Skin of body (tissue), 2 donors: ENCODE results near the gene SPDL1. TPM values are rescaled to one million over a fixed set of nuclear protein-coding genes. Genes with fewer than 3 reads are reported as not detected.
"Not testable (repeated sequence)": the region's sequence is repeated elsewhere in the genome, so short reads cannot be mapped to it uniquely, and the experiment has no call there.

Experiments used
- DNase-seq: peaks from one replicate; lab custom pipeline; 2025; lab: John Stamatoyannopoulos, UW
- total RNA-seq: library from RNA; depleted of rRNA; stranded (reverse); fragments of >200 nt; gene quantifications from one replicate; pipeline ENCODE4 v1.2.3, GENCODE V29; 2014

SPDL1 gene
- total RNA-seq, 1 donor from 2014 or later: 10.3 TPM

- no peak for DNase-seq
These were observed 12.2 kb upstream of the SPDL1 start for GRCh38 chr5:169571355-169571754.

DNA sequence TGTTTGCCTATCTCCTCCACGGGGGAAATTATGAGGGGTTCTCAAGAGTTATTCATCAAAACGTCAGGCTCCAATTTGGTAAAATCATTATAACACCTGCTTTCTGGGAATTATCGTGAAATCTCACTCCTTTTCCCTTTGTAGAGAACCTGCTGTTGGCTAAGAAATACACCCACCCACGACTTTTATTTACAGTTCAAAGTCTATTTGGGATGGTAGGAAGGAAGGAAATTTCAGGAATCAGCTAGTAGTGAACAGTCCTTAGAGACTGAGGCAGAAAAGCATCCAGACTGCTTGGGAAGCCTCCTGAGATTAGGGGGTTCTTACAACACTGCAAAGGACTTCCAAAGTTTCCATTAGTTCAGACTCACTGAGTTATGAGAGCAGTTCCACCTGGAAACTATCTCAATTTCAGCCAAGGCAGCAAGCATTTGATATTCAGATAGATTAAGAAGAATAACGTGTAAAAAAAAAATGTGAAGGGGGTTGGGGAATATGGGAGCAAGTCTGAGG lies 9.4 kb upstream of the SPDL1 start:
- DNase-seq: no peak

DNA sequence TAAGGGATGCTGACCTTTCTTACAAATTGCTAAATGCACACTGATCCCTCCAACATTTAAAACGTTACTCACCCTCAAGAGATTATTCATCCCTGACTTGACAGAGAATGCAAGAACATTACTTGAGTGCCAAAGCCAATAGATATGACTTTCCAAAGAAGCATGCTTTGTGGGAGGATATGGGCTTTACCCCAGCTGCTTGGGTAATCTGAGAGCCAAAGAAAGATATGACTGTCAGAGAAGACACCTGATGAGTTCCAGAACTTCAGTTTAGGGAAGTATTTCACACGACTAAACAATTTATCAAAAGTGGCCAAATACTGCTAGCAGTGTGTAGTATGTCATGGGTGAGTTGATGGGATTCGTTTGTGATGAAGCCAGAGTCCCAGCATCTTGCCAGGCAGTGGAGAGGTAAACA lies 7.4 kb upstream of the SPDL1 start:
- no peak for DNase-seq

DNA sequence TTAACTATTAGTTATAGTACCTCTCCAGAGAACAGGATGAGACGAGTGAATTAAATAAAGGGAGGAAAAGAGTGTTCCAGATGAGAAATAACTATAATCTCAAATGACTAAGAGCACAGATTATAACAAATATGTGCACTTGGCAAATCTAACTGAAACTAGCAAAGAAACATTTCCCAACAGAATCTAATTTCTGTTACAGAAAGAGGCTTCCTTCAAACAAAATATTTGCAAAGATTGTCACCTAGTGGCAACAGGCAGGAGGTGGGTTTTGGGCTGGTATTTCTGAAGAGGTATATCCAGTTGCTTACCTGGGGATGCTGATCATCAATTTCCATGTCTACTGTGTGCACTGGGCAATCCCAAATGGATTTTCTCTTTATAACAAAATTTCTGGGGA lies 5.6 kb upstream of the SPDL1 start:
- peak; percentile 23 for DNase-seq

DNA sequence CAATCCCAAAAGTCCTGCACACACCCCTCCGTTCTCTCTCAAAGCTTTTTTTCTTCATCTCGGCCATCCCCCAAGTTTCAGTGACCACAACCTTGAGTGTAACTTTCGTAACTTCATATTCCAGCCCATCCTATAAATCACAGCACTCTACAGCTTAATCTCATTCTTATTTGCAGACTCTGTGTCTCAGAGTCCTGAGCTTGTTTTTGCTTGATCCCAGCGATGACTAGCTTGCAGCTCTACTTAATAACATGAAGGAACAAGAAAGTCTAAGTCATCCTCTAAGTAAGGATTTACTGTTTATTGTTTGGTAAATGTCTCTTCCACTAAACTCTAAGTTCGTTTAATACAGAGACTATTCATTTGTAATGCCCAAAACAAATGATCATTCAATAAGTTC lies 2.6 kb upstream of the SPDL1 start:
- no peak for DNase-seq

DNA sequence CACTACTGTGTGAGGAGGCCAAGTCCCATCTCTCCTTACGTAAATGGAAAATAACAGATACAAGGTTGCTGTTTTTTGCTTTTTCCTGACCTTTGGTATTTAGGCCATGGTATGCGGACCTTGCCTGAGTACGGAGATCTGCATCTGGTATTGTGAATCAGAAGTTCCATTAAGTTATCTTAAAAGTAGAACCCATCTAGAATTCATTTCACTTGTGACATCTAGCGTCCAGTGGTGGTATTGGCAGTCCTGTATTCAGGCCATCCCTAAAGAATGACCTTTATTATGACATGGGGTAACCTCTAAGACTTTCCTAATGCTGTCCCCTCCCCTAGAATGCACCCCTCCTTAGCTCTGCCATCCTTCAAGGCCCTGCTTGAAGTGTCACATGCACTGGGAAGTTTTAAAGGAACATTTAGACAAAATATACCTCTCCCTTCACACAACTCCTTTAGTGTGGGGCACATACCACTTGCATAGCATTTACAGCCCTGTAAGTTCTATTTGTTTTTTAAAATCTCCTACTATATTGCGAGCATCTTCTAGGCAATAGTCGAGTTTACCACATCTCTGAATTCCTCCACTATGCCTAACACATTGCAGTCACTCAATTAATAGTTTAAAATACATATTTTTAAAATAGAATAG lies 1.9 kb upstream of the SPDL1 start:
- DNase-seq: peak; percentile 72

DNA sequence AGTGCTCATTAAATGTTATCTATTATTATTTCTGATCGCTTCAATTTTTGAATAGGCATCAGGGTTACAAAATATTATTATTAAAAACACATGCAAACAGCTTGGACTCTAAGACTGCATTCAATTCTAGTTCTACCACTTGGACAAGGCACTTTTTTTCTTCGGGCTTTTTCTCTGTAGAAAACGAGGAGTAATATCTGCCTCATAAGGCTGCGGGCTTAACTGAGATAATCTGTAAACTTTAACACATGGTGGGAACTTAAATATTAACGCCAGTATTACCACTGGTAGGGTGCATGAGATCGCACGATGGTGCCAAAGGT lies 511 bp upstream of the SPDL1 start:
- DNase-seq: no peak

GRCh38 chr5:169584998-169585451 lies 1.5 kb downstream of the SPDL1 start:
- no peak for DNase-seq

- DNase-seq: no peak
These were observed 7.0 kb downstream of the SPDL1 start for GRCh38 chr5:169590602-169591001.

GRCh38 chr5:169591636-169592035 lies 8.1 kb downstream of the SPDL1 start:
- DNase-seq: no peak

GRCh38 chr5:169592937-169593650 lies 9.5 kb downstream of the SPDL1 start:
- no peak for DNase-seq

DNA sequence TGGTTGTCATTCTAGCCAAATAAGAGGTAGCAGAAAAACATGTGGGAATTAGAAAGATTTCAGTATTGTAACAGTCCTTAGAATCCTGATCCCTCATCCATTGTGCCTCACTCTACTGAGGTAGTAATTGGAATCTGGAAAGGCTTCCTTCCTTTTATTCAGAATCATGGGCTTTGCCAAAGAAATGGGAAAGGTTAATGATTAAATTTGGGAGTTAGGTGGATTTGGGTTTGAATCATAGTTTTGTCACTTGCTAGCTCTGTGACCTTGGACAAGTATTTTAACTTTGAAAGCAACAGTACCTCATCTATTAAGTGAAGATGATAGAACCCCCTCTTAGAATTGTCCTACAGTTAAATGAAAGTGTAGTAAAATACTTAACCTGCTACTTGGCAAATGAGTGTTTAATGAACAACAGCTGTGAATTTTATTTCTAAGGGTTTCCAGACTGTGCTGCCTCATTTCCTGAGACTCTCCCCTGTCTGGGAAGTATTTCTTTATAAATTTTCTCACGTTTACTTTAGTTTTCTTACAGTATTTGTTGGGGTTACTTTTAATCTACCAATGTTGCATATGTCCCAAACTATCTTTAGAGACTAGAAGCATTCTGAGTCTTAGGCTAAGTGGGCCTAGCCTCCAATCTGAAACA lies 11.7 kb downstream of the SPDL1 start:
- no peak for DNase-seq

DNA sequence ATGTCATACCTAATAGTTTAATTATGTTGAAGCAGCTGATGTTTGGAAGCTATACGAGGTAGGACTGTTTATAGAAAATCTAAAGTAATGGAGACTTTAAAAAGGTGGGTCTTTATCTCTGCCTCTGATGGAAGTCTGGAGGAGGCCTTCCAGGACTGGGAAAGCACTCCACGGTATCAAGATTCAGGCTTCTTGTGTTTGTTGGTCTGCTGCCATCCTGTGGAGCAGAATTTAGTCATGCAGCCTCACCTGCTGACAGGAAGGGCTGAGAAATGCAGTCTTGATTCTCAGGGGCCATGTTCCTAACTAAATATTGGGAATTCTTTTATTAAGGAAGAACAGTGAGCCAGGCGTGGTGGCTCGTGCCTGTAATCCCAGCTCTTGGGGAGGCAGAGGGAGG lies 15.9 kb downstream of the SPDL1 start:
- DNase-seq: no peak

DNA sequence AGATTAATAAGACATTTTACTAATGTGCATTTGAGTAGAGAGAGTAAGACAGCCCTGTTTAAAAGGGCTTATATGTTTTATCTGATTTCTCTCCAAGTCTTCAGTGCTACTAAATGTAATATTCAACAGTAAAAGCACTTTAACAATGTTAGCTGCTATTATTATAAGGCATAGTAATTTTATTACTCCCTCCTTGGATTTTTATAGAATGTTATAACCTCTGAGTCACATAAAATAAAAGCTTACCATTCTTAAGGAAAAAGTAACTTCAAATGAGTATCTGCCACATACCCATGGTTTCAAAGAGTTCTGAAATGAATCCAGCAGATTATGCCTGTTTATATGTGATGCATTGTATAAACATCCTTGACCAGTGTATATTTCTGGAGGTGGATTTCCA lies 19.0 kb downstream of the SPDL1 start:
- no peak for DNase-seq

DNA sequence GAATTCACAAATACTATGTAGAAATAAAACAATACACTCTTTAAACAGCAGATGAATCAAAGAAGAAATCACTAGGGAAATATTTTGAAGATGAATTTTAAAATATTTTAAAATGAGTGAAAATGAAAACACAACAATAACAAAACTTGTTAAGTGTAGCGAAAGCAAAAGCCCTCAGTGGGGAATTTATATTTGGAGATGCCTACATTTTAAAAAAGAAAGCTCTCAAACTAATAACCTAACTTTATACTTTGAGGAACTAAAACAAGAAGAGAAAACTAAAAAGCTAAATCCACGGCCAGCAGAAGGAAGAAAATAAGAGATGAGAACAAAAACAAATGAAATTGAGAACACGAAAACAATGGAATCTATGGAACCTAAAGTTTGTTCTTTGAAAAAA lies 22.7 kb downstream of the SPDL1 start:
- no peak for DNase-seq

DNA sequence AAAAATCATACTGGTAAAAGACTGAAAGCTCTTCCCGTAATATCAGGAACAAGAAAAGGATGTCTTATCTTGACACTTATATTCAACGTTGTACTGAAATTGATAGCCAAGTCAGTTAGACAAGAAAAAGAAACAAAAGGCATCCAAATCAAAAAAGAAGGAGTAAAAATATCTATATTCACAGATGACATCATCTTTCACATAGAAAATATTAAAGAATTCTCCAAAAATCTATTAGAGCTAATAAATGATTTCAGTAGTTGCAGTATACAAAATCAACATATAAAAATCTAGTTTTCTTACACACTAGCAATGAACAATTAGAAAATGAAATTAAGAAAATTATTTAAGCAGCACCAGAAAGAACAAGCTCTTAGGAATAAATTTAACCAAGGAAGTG lies 24.3 kb downstream of the SPDL1 start:
- no peak for DNase-seq

DNA sequence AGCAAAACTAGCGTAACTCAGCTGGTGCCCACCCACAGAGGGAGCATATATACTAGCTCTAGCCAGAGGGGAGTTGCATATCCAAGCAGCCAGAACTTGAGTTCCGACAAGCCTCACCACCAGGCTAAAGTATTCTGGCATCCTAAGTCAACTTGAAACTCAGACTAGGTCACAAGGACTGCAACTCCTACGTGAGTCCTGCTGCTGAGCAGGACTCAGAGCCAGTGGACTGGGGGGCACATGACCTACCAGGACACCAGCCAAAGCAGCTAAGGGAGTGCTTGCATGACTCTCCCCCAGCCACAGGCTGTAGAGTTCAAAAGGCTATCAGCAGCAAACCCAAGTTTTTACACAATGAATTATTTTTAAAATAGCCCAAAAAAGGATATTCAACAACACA lies 26.1 kb downstream of the SPDL1 start:
- no peak for DNase-seq

DNA sequence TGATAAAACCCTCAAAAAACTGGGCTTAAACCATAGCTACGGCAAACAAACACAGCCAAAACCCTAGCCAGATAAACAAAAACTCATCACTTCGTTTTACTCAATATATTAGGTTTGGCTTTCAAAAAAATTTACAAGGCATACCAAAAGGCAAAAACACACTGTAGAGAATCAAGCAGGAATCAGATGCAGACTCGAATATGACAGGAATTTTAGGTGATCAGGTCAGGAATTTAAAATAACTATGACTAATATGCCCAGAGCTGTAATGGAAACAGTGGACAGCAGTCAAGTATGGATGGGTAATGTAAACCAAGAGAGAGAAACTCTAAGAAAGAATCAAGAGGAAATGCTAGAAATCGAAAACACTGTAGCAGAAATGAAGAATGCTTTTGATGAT lies 27.0 kb downstream of the SPDL1 start:
- DNase-seq: no peak

DNA sequence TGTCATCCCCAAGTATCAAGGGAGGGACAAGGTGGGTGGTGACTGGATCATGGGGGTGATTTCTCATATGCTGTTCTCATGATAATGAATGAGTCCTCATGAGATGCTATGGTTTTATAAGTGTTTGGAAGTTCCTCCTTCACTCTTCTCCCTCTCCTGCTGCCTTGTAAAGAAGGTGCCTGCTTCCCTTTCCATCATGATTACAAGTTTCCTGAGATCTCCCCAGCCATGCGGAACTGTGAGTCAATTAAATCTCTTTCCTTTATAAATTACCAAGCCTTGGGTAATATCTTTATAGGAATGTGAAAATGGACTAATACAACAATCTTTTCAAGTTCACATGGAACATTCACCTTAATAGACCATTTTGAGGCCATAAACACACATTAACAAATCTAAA lies 32.0 kb downstream of the SPDL1 start:
- no peak for DNase-seq

DNA sequence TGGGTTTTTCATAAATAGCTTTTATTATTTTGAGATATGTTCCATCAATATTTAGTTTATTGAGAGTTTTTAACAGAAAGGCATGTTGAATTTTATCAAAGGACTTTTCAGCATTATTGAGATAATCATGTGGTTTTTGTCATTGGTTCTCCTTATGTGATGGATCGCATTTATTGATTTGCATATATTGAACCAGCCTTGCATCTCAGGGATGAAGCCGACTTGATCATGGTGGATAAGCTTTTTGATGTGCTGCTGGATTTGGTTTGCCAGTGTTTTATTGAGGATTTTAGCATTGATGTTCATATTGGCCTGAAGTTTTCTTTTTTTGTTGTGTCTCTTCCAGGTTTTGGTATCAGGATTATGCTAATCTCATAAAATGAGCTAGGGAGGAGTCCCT lies 40.7 kb downstream of the SPDL1 start:
- not testable (repeated sequence) for DNase-seq

- no peak for DNase-seq
These were observed 43.2 kb downstream of the SPDL1 start for GRCh38 chr5:169626779-169627178.

DNA sequence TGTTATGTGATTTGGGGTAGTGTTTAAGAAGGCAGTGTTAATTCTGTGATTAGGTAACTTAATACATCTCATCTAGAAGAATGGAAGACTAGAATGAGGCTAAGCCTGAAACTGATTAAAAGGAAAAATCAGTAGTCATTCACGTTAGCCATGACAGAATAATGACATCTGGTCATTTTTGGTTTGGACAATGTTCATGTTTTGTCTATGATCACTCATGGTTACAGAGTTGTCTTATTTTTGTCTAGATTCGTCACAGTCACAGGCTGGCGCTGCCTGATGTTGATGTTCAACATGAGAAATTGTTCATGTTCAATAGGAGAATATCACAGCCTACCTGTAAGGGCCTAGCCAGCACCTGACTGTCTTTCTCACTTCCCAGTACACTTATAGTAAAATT lies 44.0 kb downstream of the SPDL1 start:
- no peak for DNase-seq

GRCh38 chr5:169628892-169629291 lies 45.3 kb downstream of the SPDL1 start:
- no peak for DNase-seq
